H1 (cell line): ENCODE measurements around the gene CALHM2. TPM values are rescaled to one million over a fixed set of nuclear protein-coding genes. Genes with fewer than 3 reads are reported as not detected.

Experiments
- CTCF ChIA-PET: fragments of 300-600 bp; sonication (Branson Sonifier 250); formaldehyde crosslinking; loops from one replicate; lab custom pipeline; 2021; ENCODE audit not compliant: partially characterized antibody; lab: Charles Lee
- POLR2A ChIA-PET: fragments of 300-600 bp; sonication (Branson Sonifier 250); formaldehyde crosslinking; loops from one replicate; lab custom pipeline; 2021; ENCODE audit warnings: inconsistent platforms; ENCODE audit not compliant: partially characterized antibody; lab: Charles Lee
- DNase-seq, 2 experiments: peaks; one replicate each; pipeline versions ENCODE4 v3.0.0 to v3.0.0-alpha.2; 2010 to 2022; ENCODE audit warnings: low spot score in 2 of 2, low read depth in 1 of 2, mixed read lengths in 1 of 2
- FAIRE-seq: peaks from 2 replicates; lab custom pipeline; 2011; peaks lifted over from hg19 to GRCh38; lab: Jason Lieb, UNC
- H2AFZ ChIP-seq: 2 replicates; pipeline ENCODE4 v1.8.1; 2012; ENCODE audit warnings: low read length, inconsistent platforms
- H2AK5ac ChIP-seq: 2 replicates; pipeline ENCODE4 v1.6.1; 2013; ENCODE audit warnings: low read depth, low read length
- H2BK120ac ChIP-seq: replicated peaks from 2 replicates; pipeline ENCODE3; 2013; ENCODE audit warnings: low read depth, low read length, inconsistent platforms
- H2BK12ac ChIP-seq: 2 replicates; pipeline ENCODE4 v1.6.1; 2013; ENCODE audit warnings: low read depth, low read length
- H2BK15ac ChIP-seq: 2 replicates; pipeline ENCODE4 v1.6.1; 2013; ENCODE audit warnings: low read length
- H2BK20ac ChIP-seq: 2 replicates; pipeline ENCODE4 v1.6.1; 2013; ENCODE audit warnings: low read length
- H2BK5ac ChIP-seq: 2 replicates; pipeline ENCODE4 v1.6.1; 2013; ENCODE audit warnings: low read depth, low read length
- H3K14ac ChIP-seq: 2 replicates; pipeline ENCODE4 v1.6.1; 2013; ENCODE audit warnings: inconsistent platforms; ENCODE audit not compliant: insufficient read length
- H3K18ac ChIP-seq: 2 replicates; pipeline ENCODE4 v1.6.1; 2013; ENCODE audit warnings: low read length; ENCODE audit errors: extremely low read depth
- H3K23ac ChIP-seq: 2 replicates; pipeline ENCODE4 v1.6.1; 2013; ENCODE audit warnings: inconsistent platforms; ENCODE audit not compliant: insufficient read length
- H3K23me2 ChIP-seq: 2 replicates; pipeline ENCODE4 v1.6.1; 2013; ENCODE audit warnings: low read depth, low read length
- H3K27ac ChIP-seq: 2 replicates; pipeline ENCODE4 v1.6.1; 2011; ENCODE audit warnings: low read depth, low read length, inconsistent platforms
- H3K27me3 ChIP-seq, 4 experiments: replicated peaks in 1 of 4; 1 replicate in 1 of 4; 2 replicates in 3 of 4; pipeline versions ENCODE4 v1.6.1 to v1.8.1; 2011 to 2013; ENCODE audit warnings: low read length in 3 of 4, mild to moderate bottlenecking in 3 of 4, inconsistent platforms in 2 of 4, mixed read lengths in 2 of 4, moderate library complexity in 1 of 4; ENCODE audit not compliant: control insufficient read depth in 3 of 4, insufficient read depth in 3 of 4; ENCODE audit errors: extremely low read depth in 1 of 4
- H3K36me3 ChIP-seq, 4 experiments: 2 replicates each; pipeline versions ENCODE4 v1.6.1 to v1.8.1; 2011 to 2013; ENCODE audit warnings: mild to moderate bottlenecking in 4 of 4, low read length in 3 of 4, moderate library complexity in 2 of 4, control low read depth in 1 of 4, inconsistent platforms in 1 of 4; ENCODE audit not compliant: insufficient read depth in 4 of 4, control insufficient read depth in 2 of 4
- H3K4ac ChIP-seq: replicated peaks from 2 replicates; pipeline ENCODE3; 2013; ENCODE audit warnings: low read length, low read depth, mixed read lengths, inconsistent platforms; ENCODE audit not compliant: insufficient read length
- H3K4me1 ChIP-seq, 4 experiments: replicated peaks in 1 of 4; 1 replicate in 1 of 4; 2 replicates in 3 of 4; pipeline versions ENCODE4 v1.6.1 to v1.8.1; 2011 to 2013; ENCODE audit warnings: low read length in 3 of 4, inconsistent platforms in 2 of 4, mixed read lengths in 1 of 4; ENCODE audit not compliant: insufficient read depth in 4 of 4, control insufficient read depth in 3 of 4
- H3K4me2 ChIP-seq, 2 experiments: 2 replicates each; pipeline versions ENCODE4 v1.6.1 to v1.8.1; 2011 to 2013; ENCODE audit warnings: low read depth in 2 of 2, low read length in 2 of 2, control low read depth in 1 of 2, inconsistent platforms in 1 of 2, mild to moderate bottlenecking in 1 of 2; ENCODE audit not compliant: insufficient read depth in 1 of 2
- H3K4me3 ChIP-seq, 4 experiments: fragments of 200-600, 300-600 bp in 1 of 4; sonication (generic), shearing (Covaris generic), sonication (Bioruptor Twin) in 1 of 4; 2 replicates each; pipeline versions ENCODE4 v1.5.1 to v1.8.1; 2011 to 2016; ENCODE audit warnings: low read length in 4 of 4, low read depth in 3 of 4, control low read depth in 2 of 4, inconsistent platforms in 2 of 4, mild to moderate bottlenecking in 2 of 4, mixed read lengths in 1 of 4, moderate library complexity in 1 of 4; ENCODE audit not compliant: insufficient read depth in 2 of 4; ENCODE audit errors: extremely low read depth in 1 of 4
- H3K56ac ChIP-seq: replicated peaks from 2 replicates; pipeline ENCODE3; 2013; ENCODE audit warnings: low read depth, mild to moderate bottlenecking, mixed read lengths, low read length, inconsistent platforms; ENCODE audit not compliant: insufficient read length
- H3K79me1 ChIP-seq: 2 replicates; pipeline ENCODE4 v1.6.1; 2013; ENCODE audit warnings: low read depth, low read length, control low read depth
- H3K79me2 ChIP-seq, 2 experiments: 2 replicates each; pipeline versions ENCODE4 v1.6.1 to v1.8.1; 2012 to 2013; ENCODE audit warnings: low read length in 2 of 2, mild to moderate bottlenecking in 2 of 2, inconsistent platforms in 1 of 2; ENCODE audit not compliant: insufficient read depth in 2 of 2, control insufficient read depth in 1 of 2
- H3K9ac ChIP-seq, 4 experiments: replicated peaks in 1 of 4; 1 replicate in 1 of 4; 2 replicates in 3 of 4; pipeline versions ENCODE4 v1.6.1 to v1.8.1; 2011 to 2013; ENCODE audit warnings: low read depth in 3 of 4, low read length in 3 of 4, control low read depth in 2 of 4, mild to moderate bottlenecking in 2 of 4, moderate library complexity in 2 of 4, inconsistent platforms in 1 of 4; ENCODE audit errors: extremely low read depth in 1 of 4
- H3K9me3 ChIP-seq, 2 experiments: 2 replicates each; pipeline versions ENCODE4 v1.6.1 to v1.8.1; 2012 to 2013; ENCODE audit warnings: mild to moderate bottlenecking in 2 of 2, moderate library complexity in 2 of 2, control low read depth in 1 of 2, inconsistent platforms in 1 of 2, low read depth in 1 of 2, low read length in 1 of 2, mixed read lengths in 1 of 2; ENCODE audit not compliant: insufficient read depth in 2 of 2
- H4K20me1 ChIP-seq, 2 experiments: replicated peaks in 1 of 2; 2 replicates each; pipeline versions ENCODE3 to v1.8.1; 2011 to 2013; ENCODE audit warnings: inconsistent platforms in 2 of 2, low read length in 2 of 2, mild to moderate bottlenecking in 1 of 2; ENCODE audit not compliant: insufficient read depth in 2 of 2, control insufficient read depth in 1 of 2
- H4K5ac ChIP-seq: 2 replicates; pipeline ENCODE4 v1.6.1; 2013; ENCODE audit warnings: low read length, low read depth, mixed read lengths, inconsistent platforms; ENCODE audit not compliant: insufficient read length
- H4K8ac ChIP-seq: 2 replicates; pipeline ENCODE4 v1.8.0; 2013; ENCODE audit warnings: mild to moderate bottlenecking, moderate library complexity, low read length, inconsistent platforms; ENCODE audit not compliant: insufficient read depth; ENCODE audit errors: extremely low read depth
- H4K91ac ChIP-seq: replicated peaks from 2 replicates; pipeline ENCODE3; 2013; ENCODE audit warnings: low read length, mixed read lengths, inconsistent platforms; ENCODE audit not compliant: insufficient read length
- GTF2F1 ChIP-seq: IDR thresholded peaks from 2 replicates; pipeline ENCODE4 v1.6.1; 2012; ENCODE audit warnings: low read depth, low read length, improper control_type of control experiment, borderline replicate concordance
- POU5F1 ChIP-seq: IDR thresholded peaks from 2 replicates; pipeline ENCODE4 v1.6.1; 2011; ENCODE audit warnings: low read depth, mild to moderate bottlenecking, low read length, moderate library complexity
- RAD21 ChIP-seq, 2 experiments: IDR thresholded peaks in 1 of 2; conservative IDR thresholded peaks in 1 of 2; 2 replicates each; pipeline ENCODE4 v1.6.1; 2011; ENCODE audit warnings: low read depth in 2 of 2, low read length in 2 of 2, improper control_type of control experiment in 1 of 2, inconsistent platforms in 1 of 2, mild to moderate bottlenecking in 1 of 2, moderate library complexity in 1 of 2
- RFX5 ChIP-seq: IDR thresholded peaks from 2 replicates; pipeline ENCODE4 v1.6.1; 2011; ENCODE audit warnings: low read depth, low read length, improper control_type of control experiment, borderline replicate concordance
- RXRA ChIP-seq: IDR thresholded peaks from 2 replicates; pipeline ENCODE4 v1.6.1; 2011; ENCODE audit warnings: low read depth, mild to moderate bottlenecking, low read length, moderate library complexity; ENCODE audit not compliant: insufficient read depth
- SRF ChIP-seq: IDR thresholded peaks from 2 replicates; pipeline ENCODE4 v1.6.1; 2011; ENCODE audit warnings: mild to moderate bottlenecking, low read depth, low read length, moderate library complexity
- WGBS, 2 experiments: shearing (Covaris generic) in 1 of 2; methylation state at CpG; one replicate each; pipeline versions ENCODE4 v1.1.6 to v1.1.7; 2013 to 2015; ENCODE audit warnings: low lambda C conversion rate in 2 of 2, mixed read lengths in 2 of 2, inconsistent platforms in 1 of 2, low coverage in 1 of 2, missing lambda C conversion rate in 1 of 2; ENCODE audit not compliant: insufficient replicate concordance in 2 of 2, insufficient coverage in 1 of 2, insufficient read length in 1 of 2; ENCODE audit errors: extremely low coverage in 1 of 2, missing lambda C conversion rate in 1 of 2; 5-methylcytosine and 5-hydroxymethylcytosine counted together
- polyA plus RNA-seq, 7 experiments: library from polyadenylated mRNA; depleted of rRNA in 3 of 7; stranded (reverse) in 5 of 7; unstranded in 2 of 7; fragments of >200 nt in 5 of 7; fragments of 200-250 nt in 2 of 7; gene quantifications; 1 replicate in 5 of 7; 2 replicates in 1 of 7; 4 replicates in 1 of 7; pipeline versions ENCODE4 v1.2.1 to v1.2.3, GENCODE V29; 2011 to 2013; ENCODE audit warnings: missing spikeins in 2 of 7, mixed read lengths in 2 of 7
- total RNA-seq: library from RNA; stranded (reverse); fragmentation: NEBNext Ultra II Directional; extraction: Animal tissue kit (Norgen Biotek cat#: 25700); gene quantifications from 2 replicates; pipeline ENCODE4 v1.2.1, GENCODE V29; 2021
- TF ChIP-seq, protein P1 (sequence below): IDR thresholded peaks from 2 replicates; pipeline ENCODE4 v1.6.1; 2012; ENCODE audit warnings: inconsistent platforms
- TF ChIP-seq, protein P2 (sequence below), 3 experiments: IDR thresholded peaks; 1 replicate in 2 of 3; 2 replicates in 1 of 3; pipeline versions ENCODE4 v1.5.1 to v1.6.1; 2011; ENCODE audit warnings: low read length in 3 of 3, mild to moderate bottlenecking in 3 of 3, inconsistent platforms in 2 of 3, low read depth in 1 of 3, moderate library complexity in 1 of 3; ENCODE audit not compliant: insufficient read depth in 1 of 3; ENCODE audit errors: control extremely low read depth in 1 of 3

Gene CALHM2
- total and polyA plus RNA-seq, 2 of the 8 experiments (the other 6 are each of a cell fraction or from before 2014, with no cell fraction given) = 1.2 to 2.4 TPM

DNA sequence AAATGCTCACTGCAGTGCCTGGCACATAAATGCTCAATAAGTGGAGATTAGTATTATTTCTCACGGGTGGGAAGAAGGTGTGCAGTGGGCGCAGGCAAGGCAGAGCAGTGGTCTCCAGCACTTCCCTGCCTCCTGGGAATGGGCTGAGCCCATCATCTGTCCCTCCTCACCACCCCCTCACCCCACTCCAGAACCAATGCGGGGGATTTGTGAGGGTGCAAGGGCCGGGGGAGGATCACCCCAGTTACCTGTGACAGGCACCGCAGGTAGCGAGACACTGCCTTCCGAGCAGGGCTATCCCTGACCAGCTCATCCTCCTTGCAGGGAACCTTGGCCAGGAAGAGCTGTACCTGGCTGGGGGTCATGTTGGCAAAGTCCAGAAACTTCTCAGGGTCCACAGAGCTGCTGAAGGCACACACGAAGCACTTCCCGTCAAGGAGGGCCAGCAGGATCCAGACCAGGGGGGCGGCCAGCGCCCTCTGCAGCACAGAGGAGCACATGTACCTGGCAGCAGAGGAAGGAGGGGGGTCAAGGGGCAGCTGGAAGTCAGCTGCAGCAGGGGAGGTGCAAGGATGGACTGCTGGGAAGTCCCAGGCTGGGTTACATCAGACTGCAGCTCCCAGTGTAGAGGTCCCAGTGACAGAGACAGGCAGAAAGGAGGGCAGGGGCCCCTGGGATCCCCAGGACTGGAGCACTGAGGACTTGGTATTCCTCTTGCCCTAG is 24.0 kb upstream of the CALHM2 start:
- no peak overlapping the region; the same call in 1 of the 2 replicates for H2BK12ac ChIP-seq
- H3K9me3 ChIP-seq = no peaks in the 10 kb centered on the region
- H3K4me3 ChIP-seq = no peak overlapping the region
- 63% methylated on average over 11 of the region's 11 CpGs; no CpG with 5 or more reads in 1 of the 2 experiments for WGBS, 2 experiments
- no peak overlapping the region for H3K14ac ChIP-seq
- no peak overlapping the region; the same call in 1 of the 2 replicates for H2BK5ac ChIP-seq
- no peaks in the 10 kb centered on the region for H3K36me3 ChIP-seq
- FAIRE-seq = no peak
- H3K79me2 ChIP-seq = no peaks in the 10 kb centered on the region
- peak in 1 of 2 experiments; percentile 63 for DNase-seq
- no peak overlapping the region for H3K27ac ChIP-seq
- no peak overlapping the region for H3K56ac ChIP-seq
- peak overlapping the region; percentile 25 for H4K91ac ChIP-seq
- peaks cover 4% of the 10 kb centered on the region; the same call in 1 of the 2 replicates for H3K23me2 ChIP-seq
- H2BK20ac ChIP-seq = no peak overlapping the region; the same call in 1 of the 2 replicates
- no peak overlapping the region for H3K9ac ChIP-seq
- CTCF ChIA-PET = interaction anchor here (0.6 to 9.0 kb wide), 26 partner anchors 9 to 644 kb away, joined by 3 to 71 read pairs (median 4); partner anchors contain the start of genes CALHM1, CALHM2 and NEURL1
- no peak overlapping the region for H4K5ac ChIP-seq
- H2BK120ac ChIP-seq = no peak overlapping the region
- no peak overlapping the region for H2AK5ac ChIP-seq
- no peaks in the 10 kb centered on the region for H4K20me1 ChIP-seq
- H2AFZ ChIP-seq = peak overlapping the region; percentile 95
- no peak overlapping the region for H4K8ac ChIP-seq
- H3K27me3 ChIP-seq = no peaks in the 10 kb centered on the region; a peak in 2 of 7 replicates
- H3K4ac ChIP-seq = no peak overlapping the region
- peak overlapping the region; percentile 92; the same call in 1 of the 2 replicates for H2BK15ac ChIP-seq
- H3K23ac ChIP-seq = no peak overlapping the region
- no peak overlapping the region for H3K4me2 ChIP-seq
- peak overlapping the region; percentile 97 for H3K18ac ChIP-seq
- no peaks in the 10 kb centered on the region for H3K79me1 ChIP-seq
- H3K4me1 ChIP-seq = peaks cover 0 to 16% (median 10%) of the 10 kb centered on the region in 4 experiments; a peak in 6 of 7 replicates
- POLR2A ChIA-PET = interaction anchor here (0.7 to 3.1 kb wide), 9 partner anchors 10 to 125 kb away, joined by 3 to 12 read pairs (median 4); partner anchors contain the start of genes ATP5MK, CALHM2, NEURL1 and PCGF6
- TF ChIP-seq SRF (no peak), GTF2F1 (no peak), RAD21 (IDR thresholded peaks at IDR 0.05 in 1 of 2, conservative IDR thresholded peaks at IDR 0.05 in 1 of 2; ENCODE audit: low read depth in 2 of 2, low read length in 2 of 2) (peak; percentile 65 to 72), POU5F1 (no peak), RXRA (0 out of 2 replicates have a peak, but pooled peaks have one; percentile 49), RFX5 (no peak)
- TF ChIP-seq, protein P1, sequence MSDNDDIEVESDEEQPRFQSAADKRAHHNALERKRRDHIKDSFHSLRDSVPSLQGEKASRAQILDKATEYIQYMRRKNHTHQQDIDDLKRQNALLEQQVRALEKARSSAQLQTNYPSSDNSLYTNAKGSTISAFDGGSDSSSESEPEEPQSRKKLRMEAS = peak; percentile 90
- TF ChIP-seq, protein P2, sequence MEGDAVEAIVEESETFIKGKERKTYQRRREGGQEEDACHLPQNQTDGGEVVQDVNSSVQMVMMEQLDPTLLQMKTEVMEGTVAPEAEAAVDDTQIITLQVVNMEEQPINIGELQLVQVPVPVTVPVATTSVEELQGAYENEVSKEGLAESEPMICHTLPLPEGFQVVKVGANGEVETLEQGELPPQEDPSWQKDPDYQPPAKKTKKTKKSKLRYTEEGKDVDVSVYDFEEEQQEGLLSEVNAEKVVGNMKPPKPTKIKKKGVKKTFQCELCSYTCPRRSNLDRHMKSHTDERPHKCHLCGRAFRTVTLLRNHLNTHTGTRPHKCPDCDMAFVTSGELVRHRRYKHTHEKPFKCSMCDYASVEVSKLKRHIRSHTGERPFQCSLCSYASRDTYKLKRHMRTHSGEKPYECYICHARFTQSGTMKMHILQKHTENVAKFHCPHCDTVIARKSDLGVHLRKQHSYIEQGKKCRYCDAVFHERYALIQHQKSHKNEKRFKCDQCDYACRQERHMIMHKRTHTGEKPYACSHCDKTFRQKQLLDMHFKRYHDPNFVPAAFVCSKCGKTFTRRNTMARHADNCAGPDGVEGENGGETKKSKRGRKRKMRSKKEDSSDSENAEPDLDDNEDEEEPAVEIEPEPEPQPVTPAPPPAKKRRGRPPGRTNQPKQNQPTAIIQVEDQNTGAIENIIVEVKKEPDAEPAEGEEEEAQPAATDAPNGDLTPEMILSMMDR (IDR thresholded peaks at IDR 0.05; ENCODE audit: control extremely low read depth in 1 of 3, insufficient read depth in 1 of 3, low read depth in 1 of 3, low read length in 3 of 3) = peak; percentile 79 to 95 (median 88)
